Measurements from ENCODE around the gene HBG1. TPM values are rescaled to one million over a fixed set of nuclear protein-coding genes. Genes with fewer than 3 reads are reported as not detected.

The HBG1 gene
- total and polyA plus RNA-seq, 8 donors: 6.2 TPM; not detected in 7

DNA sequence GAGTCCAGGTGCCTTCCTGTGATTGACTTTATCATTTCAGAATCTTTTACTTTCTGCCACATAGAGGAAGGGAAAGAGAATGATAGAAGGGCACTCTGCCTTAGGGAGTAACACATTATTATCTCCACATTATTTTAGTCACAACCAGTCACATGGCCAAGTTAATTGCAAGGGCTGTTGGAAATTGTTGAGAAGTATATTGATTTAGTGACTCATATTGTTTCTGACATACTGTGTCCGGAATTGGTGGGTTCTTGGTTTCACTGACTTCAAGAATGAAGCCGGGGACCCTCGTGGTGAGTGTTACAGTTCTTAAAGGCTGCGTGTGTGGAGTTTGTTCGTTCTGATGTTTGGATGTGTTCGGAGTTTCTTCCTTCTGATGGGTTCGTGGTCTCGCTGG, 43.4 kb upstream of the HBG1 start:
- intact Hi-C loops (cut with DNase I; ENCODE audit: low total_unique reads): no loop called here
- Histone ChIP-seq H3K27ac (no peak overlapping the region), H3K4me3 (no peak overlapping the region), H3K27me3 (no peaks in the 10 kb centered on the region), H3K4me1 (no peaks in the 10 kb centered on the region), H3K36me3 (no peaks in the 10 kb centered on the region), H3K9me3 (no peaks in the 10 kb centered on the region)
- no peak for DNase-seq
- WGBS, 5 donors: 87 to 91% (median 88%) methylated on average over 8 of the region's 8 CpGs
- TF ChIP-seq EP300 (IDR thresholded peaks at IDR 0.05): no peak
- TF ChIP-seq CTCF (IDR thresholded peaks at IDR 0.05): no peak

DNA sequence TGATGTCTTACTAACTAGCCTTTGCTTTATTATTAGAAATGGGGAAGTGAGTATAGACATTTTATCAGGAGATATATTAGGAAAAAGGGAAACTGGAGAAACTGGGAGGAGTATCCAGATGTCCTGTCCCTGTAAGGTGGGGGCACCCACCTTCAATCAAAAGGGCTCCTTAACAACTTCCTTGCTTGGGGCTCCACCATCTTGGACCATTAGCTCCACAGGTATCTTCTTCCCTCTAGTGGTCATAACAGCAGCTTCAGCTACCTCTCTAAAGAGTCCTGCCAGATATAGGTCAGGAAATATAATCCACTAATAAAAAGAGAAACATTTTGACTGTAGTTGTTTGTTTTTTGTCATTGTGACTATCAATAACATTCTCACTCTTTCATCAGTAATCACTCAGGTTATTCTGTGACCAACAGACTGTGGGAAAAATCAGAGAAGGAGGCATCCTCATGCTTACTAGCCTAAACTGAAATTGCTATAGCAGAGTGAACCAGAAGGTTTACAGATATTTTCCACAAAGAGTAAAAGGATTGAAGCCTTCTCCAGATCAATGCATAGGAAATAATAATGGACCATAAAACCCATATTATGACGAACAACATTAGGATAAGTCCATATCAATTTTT, 41.7 kb upstream of the HBG1 start:
- WGBS, 5 donors: 73 to 89% (median 83%) methylated on average over 1 of the region's 1 CpG
- H3K4me3 ChIP-seq: no peak overlapping the region
- no peaks in the 10 kb centered on the region for H3K36me3 ChIP-seq
- no peaks in the 10 kb centered on the region for H3K4me1 ChIP-seq
- DNase-seq: peak in 1 of 2 donors; percentile 39
- no peak overlapping the region for H3K27ac ChIP-seq
- no peaks in the 10 kb centered on the region for H3K27me3 ChIP-seq
- intact Hi-C loops (cut with DNase I; ENCODE audit: low total_unique reads): no loop called here
- H3K9me3 ChIP-seq: no peaks in the 10 kb centered on the region
- TF ChIP-seq CTCF (IDR thresholded peaks at IDR 0.05) (peak in 3 of 7 experiments; percentile 9 to 16 (median 11)), EP300 (IDR thresholded peaks at IDR 0.05) (no peak)

GRCh38 chr11:5290106-5290505, 40.4 kb upstream of the HBG1 start:
- DNase-seq: no peak
- intact Hi-C loops (cut with DNase I; ENCODE audit: low total_unique reads): no loop called here
- no peak overlapping the region for H3K4me3 ChIP-seq
- H3K36me3 ChIP-seq: no peaks in the 10 kb centered on the region
- H3K4me1 ChIP-seq: no peaks in the 10 kb centered on the region
- H3K27ac ChIP-seq: no peak overlapping the region
- H3K27me3 ChIP-seq: no peaks in the 10 kb centered on the region
- TF ChIP-seq EP300 (IDR thresholded peaks at IDR 0.05) (no peak), CTCF (IDR thresholded peaks at IDR 0.05) (no peak), POLR2A (IDR thresholded peaks at IDR 0.05) (no peak), POLR2AphosphoS5 (IDR thresholded peaks at IDR 0.05) (no peak)
- WGBS, 5 donors: 89 to 96% (median 94%) methylated on average over 1 of the region's 1 CpG
- H3K9me3 ChIP-seq: no peaks in the 10 kb centered on the region

- no peaks in the 10 kb centered on the region for H3K4me1 ChIP-seq
- H3K4me3 ChIP-seq: no peak overlapping the region
- no peak for DNase-seq
- H3K36me3 ChIP-seq: no peaks in the 10 kb centered on the region
- H3K9me3 ChIP-seq: no peaks in the 10 kb centered on the region
- no peak for TF ChIP-seq CTCF (IDR thresholded peaks at IDR 0.05)
- no peak overlapping the region for H3K27ac ChIP-seq
- intact Hi-C loops (cut with DNase I; ENCODE audit: low total_unique reads): no loop called here
- no peaks in the 10 kb centered on the region for H3K27me3 ChIP-seq
Measured at GRCh38 chr11:5289696-5290095, 40.0 kb upstream of the HBG1 start.
